T-cell (primary cell): Measurements from ENCODE around the gene COL1A2. TPM values are rescaled to one million over a fixed set of nuclear protein-coding genes. Genes with fewer than 3 reads are reported as not detected.
A peak's percentile ranks its signal among the peaks of the same experiment; 100 is the strongest.

Experiments used
- ATAC-seq, 4 experiments: fragments of 200-7000 bp in 3 of 4; fragments of 150-1000 bp in 1 of 4; cut with Tn5 transposase; replicated peaks in 1 of 4; 1 replicate in 3 of 4; 2 replicates in 1 of 4; pipeline ENCODE4 v1.10.0; 2021; ENCODE audit warnings: moderate library complexity in 3 of 4, mild to moderate bottlenecking in 2 of 4, moderate number of reproducible peaks in 1 of 4
- CTCF ChIA-PET, 2 donors: fragments of 300-600 bp; sonication (Branson Sonifier 250); formaldehyde crosslinking; loops; one replicate each; lab custom pipeline; 2022; ENCODE audit warnings: antibody characterized with exemption in 2 of 2; lab: Charles Lee
- POLR2A ChIA-PET, 2 donors: fragments of 300-600 bp; sonication (Branson Sonifier 250); formaldehyde crosslinking; loops; one replicate each; lab custom pipeline; 2022; ENCODE audit warnings: antibody characterized with exemption in 2 of 2; lab: Charles Lee
- DNase-seq, 35 experiments: peaks; one replicate each; pipeline versions ENCODE4 v3.0.0 to v3.0.0-alpha.2; 2013 to 2023
- H3K27ac ChIP-seq: one replicate; pipeline ENCODE4 v1.5.1; 2013; ENCODE audit warnings: low read length
- H3K27me3 ChIP-seq, 2 experiments: replicated peaks in 1 of 2; 1 replicate in 1 of 2; 2 replicates in 1 of 2; pipeline versions ENCODE4 v1.6.1 to v1.7.0; 2013; ENCODE audit warnings: low read length in 1 of 2, mixed read lengths in 1 of 2; ENCODE audit not compliant: control insufficient read depth in 2 of 2, insufficient read depth in 2 of 2; ENCODE audit errors: extremely low read depth in 1 of 2
- H3K36me3 ChIP-seq, 2 donors: 1 replicate in 1 of 2; 2 replicates in 1 of 2; pipeline versions ENCODE4 v1.6.1 to v1.7.0; 2013; ENCODE audit warnings: low read length in 1 of 2; ENCODE audit not compliant: control insufficient read depth in 2 of 2, insufficient read depth in 1 of 2; ENCODE audit errors: extremely low read depth in 1 of 2
- H3K4me1 ChIP-seq, 2 experiments: 1 replicate in 1 of 2; 2 replicates in 1 of 2; pipeline versions ENCODE4 v1.6.1 to v1.7.0; 2013; ENCODE audit warnings: low read length in 2 of 2, mixed read lengths in 1 of 2; ENCODE audit not compliant: insufficient read depth in 2 of 2, control insufficient read depth in 1 of 2; ENCODE audit errors: extremely low read depth in 1 of 2
- H3K4me3 ChIP-seq, 2 donors: 1 replicate in 1 of 2; 2 replicates in 1 of 2; pipeline versions ENCODE4 v1.5.1 to v1.7.0; 2013; ENCODE audit warnings: mild to moderate bottlenecking in 2 of 2, low read length in 1 of 2, moderate library complexity in 1 of 2; ENCODE audit not compliant: control insufficient read depth in 1 of 2; ENCODE audit errors: extremely low read depth in 1 of 2
- H3K9me3 ChIP-seq: 2 replicates; pipeline ENCODE4 v1.7.0; 2013
- H3K27ac Mint-ChIP-seq, 2 donors: one replicate each; pipeline ENCODE4 v1.8.0; 2020 to 2021; ENCODE audit warnings: mild to moderate bottlenecking in 2 of 2, mixed read lengths in 2 of 2
- H3K27me3 Mint-ChIP-seq, 2 donors: one replicate each; pipeline ENCODE4 v1.8.0; 2021 to 2022; ENCODE audit warnings: mixed read lengths in 2 of 2
- H3K36me3 Mint-ChIP-seq: one replicate; pipeline ENCODE4 v1.8.0; 2021; ENCODE audit warnings: mixed read lengths
- H3K4me1 Mint-ChIP-seq, 3 donors: one replicate each; pipeline ENCODE4 v1.8.0; 2020 to 2022; ENCODE audit warnings: mixed read lengths in 3 of 3, mild to moderate bottlenecking in 1 of 3
- H3K4me3 Mint-ChIP-seq, 3 donors: one replicate each; pipeline ENCODE4 v1.8.0; 2020 to 2022; ENCODE audit warnings: mild to moderate bottlenecking in 3 of 3, mixed read lengths in 3 of 3, moderate library complexity in 3 of 3
- H3K9me3 Mint-ChIP-seq, 3 donors: one replicate each; pipeline ENCODE4 v1.8.0; 2020 to 2022; ENCODE audit warnings: mixed read lengths in 3 of 3
- WGBS: methylation state at CpG from one replicate; pipeline ENCODE4 v1.1.5; 2013; ENCODE audit warnings: missing lambda C conversion rate; ENCODE audit not compliant: insufficient coverage; 5-methylcytosine and 5-hydroxymethylcytosine counted together
- total RNA-seq, 35 experiments: library from RNA in 6 of 35; stranded (reverse) in 6 of 35; fragments of 120-200 nt in 1 of 35; gene quantifications; one replicate each; pipeline versions ENCODE4 v1.2.1 to v1.2.4 and lab custom pipeline; 2013 to 2026

Gene COL1A2
- total RNA-seq, 5 donors from 2014 or later (not counting 1 experiment from before 2014, with no cell fraction given) = 2.5 to 4.7 (median 3.1) TPM; not detected in 2

GRCh38 chr7:94366832-94367231, 27.9 kb upstream of the COL1A2 start:
- ChIA-PET CTCF (no interaction called here), POLR2A (no interaction called here)
- H3K4me1 ChIP-seq = no peaks in the 10 kb centered on the region
- no peaks in the 10 kb centered on the region for H3K27me3 ChIP-seq
- ATAC-seq (no peak), DNase-seq (peak in 1 of 35 experiments; percentile 1)
- no CpG with 5 or more reads among the region's 4 CpGs for WGBS
- peaks cover 3 to 21% of the 10 kb centered on the region in 2 donors for H3K27me3 Mint-ChIP-seq
- no peak overlapping the region for H3K27ac Mint-ChIP-seq
- no peaks in the 10 kb centered on the region for H3K4me1 Mint-ChIP-seq
- H3K9me3 Mint-ChIP-seq = peaks cover 0 to 4% (median 0%) of the 10 kb centered on the region in 3 donors
- no peak overlapping the region for H3K4me3 ChIP-seq
- no peaks in the 10 kb centered on the region for H3K36me3 Mint-ChIP-seq
- H3K4me3 Mint-ChIP-seq = no peak overlapping the region
- no peaks in the 10 kb centered on the region for H3K36me3 ChIP-seq
- H3K9me3 ChIP-seq = no peaks in the 10 kb centered on the region
- H3K27ac ChIP-seq = no peak overlapping the region

- Mint-ChIP-seq H3K4me3 (no peak overlapping the region), H3K4me1 (no peaks in the 10 kb centered on the region), H3K9me3 (no peaks in the 10 kb centered on the region), H3K27ac (no peak overlapping the region), H3K27me3 (peaks cover 3 to 12% of the 10 kb centered on the region in 2 donors), H3K36me3 (no peaks in the 10 kb centered on the region)
- Histone ChIP-seq H3K27ac (no peak overlapping the region), H3K4me3 (no peak overlapping the region), H3K4me1 (no peaks in the 10 kb centered on the region), H3K36me3 (no peaks in the 10 kb centered on the region), H3K27me3 (no peaks in the 10 kb centered on the region), H3K9me3 (no peaks in the 10 kb centered on the region)
- CTCF ChIA-PET = no interaction called here
- DNase-seq (no peak), ATAC-seq (no peak)
- POLR2A ChIA-PET = no interaction called here
- no CpG with 5 or more reads among the region's 2 CpGs for WGBS
These were observed 26.7 kb upstream of the COL1A2 start for GRCh38 chr7:94367949-94368348.

GRCh38 chr7:94368371-94368791, 26.3 kb upstream of the COL1A2 start:
- H3K4me3 Mint-ChIP-seq = no peak overlapping the region
- H3K27me3 ChIP-seq = no peaks in the 10 kb centered on the region
- 65% methylated on average over 3 of the region's 5 CpGs for WGBS
- ChIA-PET CTCF (no interaction called here), POLR2A (no interaction called here)
- H3K36me3 ChIP-seq = no peaks in the 10 kb centered on the region
- H3K9me3 ChIP-seq = no peaks in the 10 kb centered on the region
- H3K4me1 ChIP-seq = no peaks in the 10 kb centered on the region
- H3K27ac Mint-ChIP-seq = no peak overlapping the region
- no peak overlapping the region for H3K4me3 ChIP-seq
- H3K36me3 Mint-ChIP-seq = no peaks in the 10 kb centered on the region
- DNase-seq (no peak), ATAC-seq (no peak)
- no peaks in the 10 kb centered on the region for H3K4me1 Mint-ChIP-seq
- H3K9me3 Mint-ChIP-seq = no peaks in the 10 kb centered on the region
- no peak overlapping the region for H3K27ac ChIP-seq
- H3K27me3 Mint-ChIP-seq = peaks cover 3 to 11% of the 10 kb centered on the region in 2 donors

- CTCF ChIA-PET = no interaction called here
- POLR2A ChIA-PET = no interaction called here
- no peaks in the 10 kb centered on the region for H3K9me3 ChIP-seq
- no peak for ATAC-seq
- H3K4me1 ChIP-seq = peaks cover 0 to 21% of the 10 kb centered on the region in 2 experiments
- H3K4me3 ChIP-seq = no peak overlapping the region
- WGBS = no CpG with 5 or more reads among the region's 2 CpGs
- H3K36me3 ChIP-seq = no peaks in the 10 kb centered on the region
- no peaks in the 10 kb centered on the region for H3K27me3 ChIP-seq
- Mint-ChIP-seq H3K4me1 (no peaks in the 10 kb centered on the region), H3K9me3 (no peaks in the 10 kb centered on the region), H3K36me3 (no peaks in the 10 kb centered on the region), H3K27me3 (peaks cover 0 to 4% of the 10 kb centered on the region in 2 donors), H3K4me3 (no peak overlapping the region), H3K27ac (no peak overlapping the region)
- H3K27ac ChIP-seq = no peak overlapping the region
- DNase-seq = no peak
These were observed 20.5 kb upstream of the COL1A2 start for GRCh38 chr7:94374231-94374630.

- H3K36me3 ChIP-seq = no peaks in the 10 kb centered on the region
- Mint-ChIP-seq H3K9me3 (no peaks in the 10 kb centered on the region), H3K27ac (no peak overlapping the region), H3K36me3 (no peaks in the 10 kb centered on the region), H3K4me1 (no peaks in the 10 kb centered on the region), H3K27me3 (peaks cover 0 to 4% of the 10 kb centered on the region in 2 donors), H3K4me3 (no peak overlapping the region)
- ChIA-PET CTCF (no interaction called here), POLR2A (no interaction called here)
- no peaks in the 10 kb centered on the region for H3K9me3 ChIP-seq
- no peak overlapping the region for H3K4me3 ChIP-seq
- DNase-seq = no peak
- no peaks in the 10 kb centered on the region for H3K27me3 ChIP-seq
- peaks cover 0 to 21% of the 10 kb centered on the region in 2 experiments for H3K4me1 ChIP-seq
- 80% methylated on average over 1 of the region's 5 CpGs for WGBS
- no peak for ATAC-seq
- H3K27ac ChIP-seq = no peak overlapping the region
These were observed 19.8 kb upstream of the COL1A2 start for GRCh38 chr7:94374721-94375566.

GRCh38 chr7:94375691-94376090, 19.0 kb upstream of the COL1A2 start:
- H3K36me3 ChIP-seq = no peaks in the 10 kb centered on the region
- no peaks in the 10 kb centered on the region for H3K9me3 ChIP-seq
- Mint-ChIP-seq H3K27me3 (peaks cover 0 to 4% of the 10 kb centered on the region in 2 donors), H3K9me3 (no peaks in the 10 kb centered on the region), H3K27ac (no peak overlapping the region), H3K4me3 (no peak overlapping the region), H3K4me1 (no peaks in the 10 kb centered on the region), H3K36me3 (no peaks in the 10 kb centered on the region)
- POLR2A ChIA-PET = no interaction called here
- CTCF ChIA-PET = no interaction called here
- no peak for DNase-seq
- no peaks in the 10 kb centered on the region for H3K27me3 ChIP-seq
- 20% methylated on average over 1 of the region's 2 CpGs for WGBS
- no peak overlapping the region for H3K27ac ChIP-seq
- ATAC-seq = no peak
- H3K4me3 ChIP-seq = no peak overlapping the region
- H3K4me1 ChIP-seq = peaks cover 0 to 21% of the 10 kb centered on the region in 2 experiments
